ENCODE measurements around the gene NFASC.

GRCh38 chr1:204978782-204979181 is 108.1 kb downstream of the NFASC start:
- no peak for TF ChIP-seq CTCF (IDR thresholded peaks at IDR 0.05)
- no peak for TF ChIP-seq POLR2A (IDR thresholded peaks at IDR 0.05)
